ENCODE measurements around the gene AKNAD1.

The AKNAD1 gene

DNA sequence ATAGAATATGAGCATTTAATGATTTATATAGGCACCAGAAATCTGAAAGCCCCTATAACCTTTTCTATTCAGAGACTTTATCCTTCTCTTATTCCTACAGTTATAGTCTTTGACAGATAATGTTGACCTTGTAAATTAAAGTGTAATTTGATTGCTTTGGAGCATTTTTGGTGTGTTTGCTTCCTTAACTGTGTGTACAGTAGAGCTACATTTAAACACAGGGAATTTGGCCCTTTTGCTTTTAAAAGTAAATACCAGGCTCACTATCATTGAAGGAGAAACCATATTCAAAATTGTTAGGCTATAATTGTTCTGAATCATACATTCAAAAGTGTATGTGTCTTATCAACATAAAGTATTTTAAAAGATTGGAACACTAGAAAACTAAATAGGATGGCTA, 77.4 kb downstream of the AKNAD1 start:
- no peak for DNase-seq

DNA sequence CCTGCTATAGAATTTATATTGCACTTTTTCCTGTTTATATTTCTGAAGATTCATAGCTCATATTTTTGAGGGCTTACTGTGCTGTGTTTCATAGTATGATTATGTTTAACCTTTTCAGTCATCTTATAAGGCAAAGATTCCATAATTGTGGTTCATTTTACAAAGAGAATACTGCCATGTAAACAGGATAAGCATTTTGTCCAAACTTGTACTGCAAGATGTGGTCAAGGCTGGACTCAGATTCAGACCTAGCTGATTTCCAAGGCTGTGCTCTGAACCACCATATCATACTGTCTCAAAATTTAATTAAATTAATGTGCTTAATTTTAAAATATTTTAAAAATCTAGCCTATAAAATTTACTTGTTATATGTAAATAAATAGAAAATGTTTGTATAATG, 79.1 kb downstream of the AKNAD1 start:
- DNase-seq = no peak

DNA sequence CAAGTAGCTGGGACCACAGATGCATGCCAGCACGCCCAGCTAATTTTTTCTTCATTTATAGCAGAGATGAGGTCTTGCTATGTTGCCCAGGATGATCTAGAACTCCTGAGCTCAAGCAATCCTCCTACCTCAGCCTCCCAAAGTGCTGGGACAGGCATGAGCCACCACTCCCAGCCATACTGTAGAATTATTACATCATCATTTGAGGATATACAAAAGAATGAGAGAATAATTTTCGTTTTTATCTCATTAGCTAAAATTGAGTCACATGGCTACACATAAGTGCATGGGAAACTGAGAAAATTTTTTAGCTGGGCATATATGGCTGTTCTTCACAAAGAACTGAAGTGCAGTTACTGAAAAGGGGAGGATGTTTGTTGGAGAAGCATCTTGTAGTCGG, 89.2 kb downstream of the AKNAD1 start:
- DNase-seq = no peak

DNA sequence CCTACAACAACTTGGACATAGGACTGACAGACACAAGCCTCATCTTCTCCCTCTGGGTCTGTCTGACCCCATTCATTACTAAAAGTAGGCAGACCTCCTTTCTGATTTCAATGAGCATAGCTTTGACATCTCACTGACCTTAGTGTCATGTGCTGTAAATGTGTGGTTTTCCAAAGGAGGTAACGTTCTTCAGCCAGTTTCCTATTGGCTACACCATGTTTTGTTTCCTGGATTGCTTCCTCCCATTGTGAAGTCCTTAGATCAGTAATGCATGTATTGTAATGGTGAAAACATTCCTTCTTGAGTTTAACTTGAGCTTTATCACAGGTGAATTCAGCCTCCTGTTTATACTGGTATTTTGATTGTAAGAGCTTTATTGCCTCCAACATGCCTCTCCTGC, 89.8 kb downstream of the AKNAD1 start:
- no peak for DNase-seq

Data from stimulated activated CD4-positive, alpha-beta T cell treated with anti-CD3 and anti-CD28 coated beads, Interleukin-1b, Interleukin-23, amount 100 ng/mL, for 48 hours (primary cell).